Suppressor macrophage (primary cell): Measurements from ENCODE around the gene CLMN.

Experiments
- DNase-seq, 4 experiments: peaks; one replicate each; pipeline ENCODE4 v3.0.0-alpha.2; 2020 to 2022

Gene CLMN

DNA sequence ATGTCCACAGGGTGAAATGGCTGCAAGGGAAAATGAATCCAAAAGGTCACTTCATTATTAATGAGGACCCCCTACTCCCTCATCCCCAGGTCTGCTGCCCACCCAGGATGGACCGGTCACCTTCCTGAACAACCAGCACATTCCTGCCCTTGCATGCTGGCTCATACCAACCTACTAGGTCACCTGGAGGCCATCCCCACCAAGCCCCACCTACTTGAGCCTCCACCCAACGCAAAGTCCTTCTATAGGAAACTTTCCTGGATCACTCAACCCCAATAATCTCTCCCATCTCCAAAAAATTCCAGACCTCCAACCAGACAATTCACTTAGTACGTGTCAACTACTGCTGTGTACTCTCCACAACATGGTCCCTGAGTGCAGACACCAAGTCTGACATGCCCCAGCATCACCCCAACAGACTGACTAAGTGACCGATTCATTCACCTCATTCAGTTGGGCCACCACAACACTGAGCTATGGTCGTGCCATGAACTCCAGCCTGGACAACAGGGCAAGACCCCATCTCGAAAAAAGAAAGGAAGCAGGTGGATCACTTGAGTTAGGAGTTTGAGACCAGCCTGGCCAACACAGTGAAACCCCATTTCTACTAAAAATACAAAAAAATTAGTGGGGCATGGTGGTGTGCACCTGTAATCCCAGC is 18.1 kb downstream of the CLMN start:
- no peak for DNase-seq

DNA sequence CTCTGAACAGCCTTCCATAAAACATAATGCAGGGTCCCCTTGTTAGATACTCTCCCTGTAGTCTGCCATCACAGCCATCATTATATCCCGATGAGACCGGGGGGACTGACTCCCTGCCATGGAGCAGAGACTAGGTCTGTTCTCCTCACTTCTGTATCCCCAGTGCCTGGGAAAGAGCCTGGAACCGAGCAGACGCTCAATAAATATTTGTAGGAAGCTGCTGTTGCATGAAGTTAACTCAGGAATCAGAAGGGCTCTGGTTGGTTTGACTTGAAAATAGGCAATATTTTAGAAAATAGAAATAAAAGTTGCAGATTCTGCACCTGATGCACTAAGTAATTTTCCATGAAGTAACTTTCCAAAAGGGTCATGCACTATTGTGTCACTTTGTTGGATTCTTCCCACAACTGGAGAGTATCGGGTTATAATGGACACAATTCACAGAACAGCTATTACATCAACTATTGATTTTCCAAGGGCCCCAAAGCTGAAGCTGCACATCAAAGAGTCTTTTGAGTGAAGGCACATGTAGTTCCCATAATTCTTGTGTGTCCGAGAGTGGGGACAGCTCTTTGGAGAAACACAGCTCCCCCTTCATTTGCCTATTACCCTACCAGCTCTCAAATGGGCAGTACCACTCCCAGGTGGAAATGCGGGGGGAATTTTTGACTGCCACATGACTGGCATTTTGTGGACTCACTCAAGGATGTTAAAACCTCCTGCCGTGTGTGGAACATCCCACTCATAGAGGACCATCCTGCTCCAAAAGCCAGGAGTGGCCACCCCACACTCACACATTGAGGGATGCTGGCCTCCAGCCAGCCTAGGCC is 18.8 kb downstream of the CLMN start:
- no peak for DNase-seq

DNA sequence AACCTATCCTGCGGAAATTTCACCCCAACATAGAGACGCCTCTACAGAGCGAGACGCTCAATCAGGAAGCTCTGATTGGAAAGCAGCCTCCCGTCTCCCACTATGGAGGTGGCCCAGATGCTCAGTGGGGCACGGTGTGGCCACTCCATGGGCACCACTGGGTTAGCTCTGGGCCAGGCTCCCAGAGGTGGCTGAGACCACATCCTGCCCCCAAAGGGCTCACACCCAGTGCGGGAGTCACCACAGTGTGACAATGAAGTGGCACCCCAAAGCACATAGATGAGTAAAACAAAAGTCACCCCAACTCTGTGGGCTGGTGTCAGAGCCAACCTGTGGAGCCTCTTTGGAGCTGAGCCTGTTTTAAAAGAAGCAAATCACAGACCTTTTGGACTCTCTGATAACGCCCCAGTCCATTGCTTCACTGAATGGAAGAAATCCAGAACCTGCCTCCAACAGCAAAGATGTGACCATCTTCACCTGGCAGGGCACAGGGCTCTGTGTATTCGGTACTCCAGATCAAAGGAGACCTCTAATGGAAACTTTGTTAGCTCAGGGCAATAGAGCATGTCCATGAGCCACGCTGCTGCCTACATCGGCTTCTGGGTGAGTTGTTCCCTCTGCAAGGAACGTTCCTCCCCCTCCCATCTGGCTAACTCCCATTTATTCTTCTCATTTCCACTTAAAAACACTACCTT is 19.6 kb downstream of the CLMN start:
- no peak for DNase-seq

DNA sequence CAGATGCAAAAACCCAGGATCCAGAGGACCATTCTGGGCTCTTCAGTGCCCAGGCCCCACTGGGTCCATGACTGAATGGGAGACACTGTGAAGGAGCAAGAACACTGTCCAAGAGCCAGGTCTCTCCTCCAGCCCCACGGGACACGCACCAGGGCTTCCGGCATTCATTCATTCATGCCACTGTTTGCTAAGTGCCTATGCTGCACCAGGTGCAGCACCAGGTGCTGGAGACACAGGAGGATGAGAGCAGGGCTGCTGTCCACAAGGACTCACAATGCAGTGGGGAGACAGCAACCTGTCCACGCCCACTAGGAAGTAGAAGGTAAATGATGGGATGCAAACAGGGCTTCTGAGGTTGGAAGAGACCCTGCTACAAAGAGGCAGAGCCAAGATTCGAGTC is 20.4 kb downstream of the CLMN start:
- DNase-seq = no peak

DNA sequence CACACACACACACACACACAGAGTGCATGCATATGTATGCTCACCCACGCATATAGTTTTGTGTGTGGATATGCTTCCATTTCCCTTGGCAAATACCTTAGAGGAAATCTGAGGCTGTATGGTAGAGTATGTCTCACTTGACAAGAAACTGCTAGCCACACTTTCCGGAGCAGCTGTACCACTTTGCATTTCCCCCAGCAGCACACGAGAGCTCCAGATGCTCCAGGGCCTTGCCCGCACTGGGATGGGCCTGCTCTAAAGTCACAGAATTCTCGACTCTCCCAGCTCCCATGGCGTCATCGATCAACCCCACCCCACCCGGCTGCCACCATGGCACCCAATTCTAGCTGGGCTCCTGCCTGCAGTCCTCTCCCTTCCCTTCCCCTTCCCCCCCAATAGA is 21.9 kb downstream of the CLMN start:
- no peak for DNase-seq

DNA sequence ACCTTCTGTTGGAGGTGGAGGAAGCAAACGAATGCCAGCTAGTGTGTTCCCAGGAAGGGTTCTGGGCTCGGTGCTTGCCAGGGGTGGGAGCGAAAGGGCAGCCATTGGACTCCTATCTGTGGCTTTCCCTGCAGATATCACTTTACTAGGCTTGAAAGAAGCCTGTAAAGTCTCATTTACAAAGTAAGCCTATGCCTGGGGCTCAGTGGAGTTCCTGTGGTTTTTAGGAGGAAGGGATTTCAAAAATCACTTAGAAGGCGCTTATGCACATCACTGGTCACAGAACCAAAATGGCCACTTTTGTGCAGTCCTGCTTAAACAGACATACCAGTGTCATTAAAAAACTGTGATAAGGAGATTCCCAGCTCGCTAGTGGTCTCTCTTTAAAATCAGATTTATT is 22.7 kb downstream of the CLMN start:
- no peak for DNase-seq

DNA sequence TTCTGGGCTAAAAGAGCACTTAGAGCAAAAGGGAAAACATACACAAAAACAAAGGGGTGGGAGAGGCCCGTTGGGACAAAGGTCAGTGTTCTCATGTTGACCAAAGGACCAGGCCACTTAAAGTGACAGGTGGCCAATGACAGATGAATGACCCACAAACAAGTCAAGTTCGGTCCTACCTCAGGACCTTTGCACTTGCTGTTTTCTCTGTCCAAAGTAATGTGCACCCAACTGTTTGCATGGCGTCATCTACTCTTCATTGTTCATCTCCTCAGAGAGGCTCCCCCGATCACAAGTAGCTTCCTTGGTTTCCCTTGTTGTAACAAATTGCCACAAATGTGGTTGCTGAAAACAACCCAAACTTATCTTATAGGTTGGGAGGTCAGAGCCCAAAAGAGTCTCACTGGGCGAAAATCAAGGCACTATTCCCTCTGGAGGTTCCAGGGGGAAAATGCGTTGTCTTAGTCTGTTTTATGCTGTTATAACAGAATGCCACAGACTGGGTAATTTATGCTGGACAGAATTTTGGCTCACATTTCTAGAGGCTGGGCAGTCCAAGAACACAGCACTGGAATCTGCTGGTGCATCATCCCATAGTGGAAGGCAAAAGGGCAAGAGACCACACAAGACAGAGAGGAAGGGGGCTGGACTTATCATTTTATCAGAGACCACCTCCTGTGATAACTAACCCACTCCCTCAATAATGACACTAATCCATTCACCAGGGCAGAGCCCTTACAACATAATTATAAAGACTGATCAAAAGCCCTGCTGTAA is 23.9 kb downstream of the CLMN start:
- DNase-seq = no peak

DNA sequence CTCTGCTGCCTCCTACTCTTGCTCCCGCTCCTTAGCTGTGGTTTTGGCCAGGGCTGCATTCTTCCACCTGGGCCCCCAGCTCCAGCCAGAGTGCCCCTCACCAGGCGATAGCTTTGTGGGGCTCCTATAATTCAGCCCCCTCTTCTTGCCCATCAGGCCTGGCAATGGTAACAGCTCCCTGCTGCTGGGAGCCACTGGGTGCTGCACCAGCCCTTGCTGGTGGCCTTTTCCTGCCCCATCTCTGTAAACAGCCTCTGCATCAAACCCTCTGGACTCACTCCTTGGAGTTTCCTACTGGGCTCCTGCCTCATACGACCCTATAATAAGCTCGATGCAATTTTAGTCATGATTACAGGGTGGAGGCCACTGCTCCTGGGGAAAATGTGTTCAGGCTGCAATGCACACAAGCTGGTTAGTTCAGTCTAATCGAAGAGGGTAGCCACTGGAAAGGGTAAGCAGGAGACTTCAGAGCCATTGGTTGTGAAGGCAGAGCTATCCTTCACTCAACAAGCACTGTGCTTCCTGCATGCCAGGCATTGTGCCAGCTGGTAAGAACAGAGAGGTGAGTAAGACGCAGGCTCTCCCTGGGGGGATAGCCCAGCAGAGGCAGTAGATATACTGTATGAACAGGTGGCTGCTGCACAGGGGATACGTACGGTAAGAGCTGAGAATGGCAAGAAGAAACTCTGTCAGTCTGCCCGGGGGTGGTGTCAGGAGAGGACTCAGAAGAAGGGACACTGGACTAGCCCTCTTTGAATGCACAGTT is 24.7 kb downstream of the CLMN start:
- DNase-seq = no peak

DNA sequence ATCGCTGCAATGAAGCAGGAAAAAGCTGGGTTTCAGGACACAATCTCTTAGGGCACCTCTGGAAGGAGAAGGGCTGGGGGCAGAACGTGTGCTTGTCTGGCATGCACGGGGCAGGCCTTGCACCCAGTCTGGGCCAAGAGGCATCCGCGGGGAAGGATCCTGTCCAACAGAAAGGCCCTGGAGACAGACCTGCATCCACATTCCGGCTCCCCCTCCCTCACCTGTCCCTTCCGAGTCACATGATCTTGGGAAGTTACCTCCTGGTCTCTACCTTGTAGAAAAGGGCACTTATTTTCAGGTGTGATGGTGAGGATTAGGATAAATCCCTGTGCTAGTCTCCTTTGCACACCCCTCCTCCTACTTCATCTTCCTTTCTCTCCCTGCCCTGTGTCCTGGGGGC is 25.4 kb downstream of the CLMN start:
- DNase-seq = no peak

DNA sequence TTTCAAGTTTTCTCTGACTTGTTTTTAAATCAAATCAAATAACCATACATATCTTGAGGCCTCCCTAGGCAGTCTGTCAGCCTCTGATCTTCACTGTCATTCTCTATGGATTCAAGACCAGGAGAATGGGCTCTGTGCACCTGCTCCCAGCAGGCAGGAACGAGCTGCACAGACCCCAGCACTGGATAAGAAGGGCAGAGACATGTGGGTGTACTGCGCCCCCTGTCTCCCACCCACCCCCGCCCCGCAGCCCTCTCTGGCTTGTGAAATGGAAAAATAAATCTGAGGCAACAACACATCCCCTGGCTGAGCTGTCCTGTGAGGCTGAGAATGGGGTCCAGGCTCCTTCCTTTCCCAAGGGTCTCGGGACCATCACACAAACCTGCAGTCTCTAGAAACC is 26.3 kb downstream of the CLMN start:
- no peak for DNase-seq

DNA sequence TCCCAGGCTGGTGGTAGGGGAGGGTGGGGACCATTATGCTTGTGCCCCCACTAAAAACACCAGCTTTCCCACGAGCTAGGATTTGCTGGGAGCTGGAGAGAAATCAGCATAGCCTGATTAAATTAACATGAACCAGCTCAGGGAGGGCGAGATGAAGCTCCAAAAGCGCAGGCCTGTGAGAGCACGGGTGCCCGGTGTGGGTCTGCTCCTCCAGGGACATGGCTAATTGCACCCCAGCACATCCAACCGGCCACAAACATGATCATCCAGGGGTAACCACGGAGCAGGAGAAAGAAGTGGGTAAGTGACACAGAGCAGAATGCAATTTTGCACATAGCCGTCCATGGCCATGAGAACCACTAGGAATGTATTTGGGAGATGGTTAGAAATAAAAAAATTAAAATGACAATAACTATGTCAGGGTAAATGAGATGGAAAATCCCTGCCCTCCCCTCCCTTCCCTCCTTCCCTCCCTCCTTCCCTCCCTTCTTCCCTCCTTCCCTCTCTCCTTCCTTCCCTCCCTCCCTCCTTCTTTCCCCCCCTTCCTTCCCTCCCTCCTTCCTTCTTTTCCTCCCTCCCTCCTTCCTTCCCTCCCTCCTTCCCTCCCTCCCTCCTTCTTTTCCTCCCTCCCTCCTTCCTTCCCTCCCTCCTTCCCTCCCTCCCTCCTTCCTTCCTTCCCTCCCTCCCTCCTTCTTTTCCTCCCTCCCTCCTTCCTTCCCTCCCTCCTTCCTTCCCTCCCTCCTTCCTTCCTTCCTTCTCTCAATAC is 26.9 kb downstream of the CLMN start:
- no peak for DNase-seq

DNA sequence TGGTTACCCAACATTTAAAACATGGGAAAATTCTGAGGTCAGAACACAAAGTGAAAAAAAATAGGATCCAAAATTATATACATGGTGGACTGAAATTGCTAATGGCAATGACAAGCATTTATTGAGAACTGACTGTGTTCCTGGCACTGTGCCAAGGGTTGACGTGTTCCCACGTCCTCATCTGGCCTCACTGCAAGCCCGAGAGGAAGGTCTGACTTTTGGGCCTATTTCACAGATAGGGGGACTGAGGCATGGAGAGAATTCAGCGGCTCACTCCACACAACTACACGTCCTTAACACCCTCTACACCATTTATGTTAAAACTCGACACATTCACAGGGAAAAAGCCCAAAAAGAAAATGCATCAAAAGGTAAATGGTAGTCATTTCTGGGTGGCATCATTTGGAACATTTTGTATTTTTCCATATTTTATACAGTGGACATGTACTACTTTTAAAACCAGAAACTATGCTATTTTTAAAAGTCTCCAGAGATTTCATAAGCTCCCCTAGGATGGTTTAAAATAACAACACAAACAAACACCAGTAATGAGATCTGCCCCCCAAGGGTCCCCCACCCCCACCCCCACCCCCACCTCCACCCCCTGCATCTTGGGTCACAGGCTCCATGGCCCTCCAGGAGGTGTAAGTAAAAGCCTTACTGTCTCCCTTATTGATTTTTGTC is 27.7 kb downstream of the CLMN start:
- peak; percentile 81 to 86 (median 84) for DNase-seq

DNA sequence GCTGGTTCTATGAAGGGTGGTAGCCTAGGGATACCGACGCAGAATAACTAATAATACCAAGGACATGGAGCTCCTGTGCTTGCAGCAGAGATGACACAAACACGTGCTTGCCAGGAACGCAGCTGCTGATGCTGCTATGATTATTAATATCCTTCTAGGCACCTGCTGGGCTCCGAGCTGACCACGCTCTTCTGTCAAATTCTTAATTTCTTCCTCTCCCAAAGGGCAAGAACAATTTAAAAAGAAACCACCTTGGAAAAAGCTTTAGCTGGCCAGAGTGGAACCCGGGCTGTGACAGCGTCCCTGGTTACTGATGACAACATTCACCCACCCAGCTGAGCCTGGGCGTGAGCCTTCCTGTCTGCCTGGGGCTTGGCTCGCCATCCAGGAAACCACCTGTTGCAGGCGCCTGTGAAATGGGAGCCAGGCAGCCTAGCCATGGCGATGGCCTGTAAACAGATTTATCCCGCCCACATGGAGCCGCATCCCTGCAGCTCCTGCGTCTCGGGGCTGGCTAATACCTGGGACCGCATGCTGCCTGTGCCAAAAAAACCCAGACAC is 28.8 kb downstream of the CLMN start:
- peak in 3 of 4 experiments; percentile 19 to 50 (median 29) for DNase-seq

DNA sequence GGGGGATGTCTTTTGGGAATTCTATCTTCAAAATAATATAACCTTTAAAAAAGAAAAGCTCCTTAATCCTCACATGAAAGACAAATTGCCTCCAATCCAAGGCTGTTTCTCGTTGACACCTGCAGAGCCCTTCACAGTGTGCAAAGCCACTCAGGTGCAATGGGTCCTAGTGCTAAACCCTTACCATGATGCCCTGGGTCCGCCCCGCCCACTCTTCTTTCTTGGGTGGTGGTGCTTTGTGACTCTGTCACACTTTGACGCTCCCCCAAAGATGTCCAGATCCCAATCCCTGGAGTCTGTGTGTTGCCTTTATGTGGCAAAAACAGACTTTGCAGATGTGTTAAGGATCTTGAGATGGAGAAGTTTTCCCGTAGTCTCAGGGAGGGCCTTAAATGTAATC is 29.7 kb downstream of the CLMN start:
- no peak for DNase-seq

DNA sequence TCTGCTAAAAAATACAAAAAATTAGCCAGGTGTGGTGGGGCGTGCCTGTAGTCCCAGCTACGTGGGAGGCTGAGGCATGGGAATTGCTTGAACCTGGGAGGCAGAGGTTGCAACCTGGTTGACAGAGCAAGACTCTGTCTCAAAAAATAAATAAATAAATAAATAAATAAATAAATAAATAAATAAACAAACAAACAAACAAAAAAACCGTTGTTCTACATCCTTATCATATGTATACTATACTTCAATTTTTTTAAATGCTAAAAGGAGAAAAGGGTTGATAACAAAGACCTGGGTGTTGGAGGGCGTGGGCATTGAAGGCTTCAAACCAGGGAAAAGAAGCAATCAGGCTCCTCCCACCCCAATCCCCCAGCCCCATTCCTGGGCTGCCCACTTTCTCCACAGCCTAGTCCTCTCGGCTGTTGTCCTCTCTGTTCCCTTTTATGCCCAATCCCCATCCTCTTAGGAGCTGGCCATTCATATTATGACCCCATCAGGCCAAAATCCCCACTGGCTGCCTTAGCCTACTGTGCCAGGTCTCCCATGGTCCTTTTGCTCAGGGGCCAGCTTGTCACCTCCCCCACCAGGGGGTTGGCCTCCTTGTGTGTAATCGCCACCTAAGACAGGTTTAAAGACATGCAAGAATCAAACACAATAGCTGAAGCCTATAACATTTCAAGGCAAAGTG is 30.2 kb downstream of the CLMN start:
- no peak for DNase-seq

DNA sequence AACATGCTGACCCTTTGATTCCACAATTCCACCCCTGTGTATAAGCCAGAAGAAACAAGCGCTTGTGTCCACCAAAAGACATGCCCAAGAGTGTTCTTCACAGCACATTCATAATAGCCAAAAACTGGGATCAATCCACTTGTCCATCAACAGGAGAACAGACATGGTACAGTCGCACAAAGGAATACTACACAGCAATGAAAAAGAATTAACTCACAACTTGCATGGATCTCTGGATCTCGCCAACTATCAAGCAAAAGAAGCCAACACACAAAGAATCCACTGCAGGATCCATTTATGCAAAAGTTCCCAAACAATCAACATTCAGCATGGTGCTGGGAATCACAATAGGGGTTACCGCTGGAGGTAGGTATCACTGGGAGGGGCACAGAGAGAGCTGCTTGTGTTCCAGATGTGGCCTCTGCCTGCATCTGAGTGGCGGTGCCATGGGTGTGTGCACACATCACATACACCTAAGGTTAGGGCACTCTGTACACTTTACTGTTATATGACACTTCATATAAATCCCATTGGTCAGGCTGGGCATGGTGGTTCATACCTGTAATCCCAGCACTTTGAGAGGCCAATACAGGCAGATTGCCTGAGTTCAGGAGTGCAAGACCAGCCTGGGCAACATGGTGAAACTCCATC is 30.9 kb downstream of the CLMN start:
- DNase-seq = no peak

DNA sequence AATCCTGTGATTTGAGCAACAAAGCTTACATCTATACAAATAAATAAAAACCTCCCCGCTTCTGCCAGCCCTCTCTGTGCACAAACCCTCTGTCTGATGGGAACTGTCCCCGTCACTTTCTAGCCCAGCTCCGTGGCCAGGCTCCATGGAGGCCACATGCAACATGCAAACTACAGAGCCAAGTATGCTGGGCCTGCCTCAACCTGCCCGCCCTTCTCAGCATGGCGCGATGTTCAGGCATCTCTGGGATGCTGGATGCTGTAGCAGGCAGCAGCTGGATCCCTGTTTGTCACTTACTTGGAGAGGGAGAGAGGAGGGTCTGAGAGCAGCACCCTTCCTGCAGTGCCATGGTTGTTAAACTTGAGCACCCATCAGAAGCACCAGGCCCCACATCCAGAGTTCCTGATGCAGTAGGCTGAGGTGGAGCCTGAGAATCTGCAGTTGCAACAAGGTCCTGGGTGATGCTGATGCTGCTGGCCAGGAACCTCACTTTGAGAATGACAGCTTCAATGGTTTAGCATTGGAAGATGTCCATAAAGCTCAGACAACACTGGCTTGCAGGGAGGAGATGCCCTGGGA is 32.4 kb downstream of the CLMN start:
- no peak for DNase-seq

DNA sequence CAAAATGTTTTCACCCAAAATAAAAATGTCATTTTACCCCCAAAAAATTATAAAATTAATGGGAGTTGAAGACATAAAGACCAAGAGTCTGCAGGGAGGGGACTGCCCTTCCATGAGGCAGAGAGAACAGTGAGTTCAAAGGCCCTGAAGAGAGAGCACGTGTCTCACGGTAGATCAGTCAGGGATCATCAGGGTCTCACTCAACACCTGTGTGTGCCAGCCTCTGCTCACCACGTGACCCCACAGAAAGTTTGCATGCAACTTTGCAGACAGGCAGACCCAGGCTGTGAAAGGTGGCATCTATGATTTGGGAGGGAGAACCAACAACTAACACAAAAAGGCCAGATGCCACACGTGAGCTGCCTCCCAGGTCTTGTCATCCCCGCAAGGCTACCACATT is 33.1 kb downstream of the CLMN start:
- no peak for DNase-seq

DNA sequence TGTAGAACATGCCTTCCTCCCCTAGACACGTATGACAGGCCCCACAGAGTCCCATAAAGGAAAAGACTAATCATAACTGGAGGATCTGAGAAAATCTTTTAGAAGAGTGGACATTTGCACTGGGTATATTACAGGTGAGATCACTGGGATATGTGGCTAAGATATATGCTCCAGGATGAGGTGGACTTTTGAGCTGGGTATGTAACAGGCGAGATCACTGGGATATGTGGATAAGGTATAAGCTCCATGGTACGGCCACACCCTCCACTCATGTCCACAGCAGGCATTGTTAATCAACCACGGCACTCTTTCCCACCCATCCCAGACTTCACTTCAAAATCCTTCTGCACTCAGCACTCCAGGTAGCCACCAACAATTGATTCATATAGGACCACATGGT is 34.1 kb downstream of the CLMN start:
- no peak for DNase-seq
